Skeletal muscle satellite cell (primary cell): ENCODE data around the gene DLK1.

Experiments
- H3K27me3 ChIP-seq: 2 replicates; pipeline ENCODE4 v1.7.0; 2013; ENCODE audit warnings: low read length; ENCODE audit not compliant: control insufficient read depth, insufficient read depth
- H3K36me3 ChIP-seq: 2 replicates; pipeline ENCODE4 v1.7.0; 2013; ENCODE audit warnings: mild to moderate bottlenecking, control low read depth, low read length; ENCODE audit not compliant: insufficient read depth
- H3K4me1 ChIP-seq: 2 replicates; pipeline ENCODE4 v1.7.0; 2013; ENCODE audit warnings: low read length; ENCODE audit not compliant: control insufficient read depth, insufficient read depth
- H3K4me2 ChIP-seq: 2 replicates; pipeline ENCODE4 v1.7.0; 2013; ENCODE audit warnings: mild to moderate bottlenecking, low read length
- H3K4me3 ChIP-seq: 2 replicates; pipeline ENCODE4 v1.7.0; 2013; ENCODE audit warnings: low read length
- H3K9ac ChIP-seq: 2 replicates; pipeline ENCODE4 v1.7.0; 2013; ENCODE audit warnings: mild to moderate bottlenecking, low read depth, low read length, moderate library complexity
- H3K9me3 ChIP-seq: replicated peaks from 2 replicates; pipeline ENCODE4 v1.7.0; 2013; ENCODE audit warnings: mild to moderate bottlenecking, control low read depth, low read length

DLK1 gene

DNA sequence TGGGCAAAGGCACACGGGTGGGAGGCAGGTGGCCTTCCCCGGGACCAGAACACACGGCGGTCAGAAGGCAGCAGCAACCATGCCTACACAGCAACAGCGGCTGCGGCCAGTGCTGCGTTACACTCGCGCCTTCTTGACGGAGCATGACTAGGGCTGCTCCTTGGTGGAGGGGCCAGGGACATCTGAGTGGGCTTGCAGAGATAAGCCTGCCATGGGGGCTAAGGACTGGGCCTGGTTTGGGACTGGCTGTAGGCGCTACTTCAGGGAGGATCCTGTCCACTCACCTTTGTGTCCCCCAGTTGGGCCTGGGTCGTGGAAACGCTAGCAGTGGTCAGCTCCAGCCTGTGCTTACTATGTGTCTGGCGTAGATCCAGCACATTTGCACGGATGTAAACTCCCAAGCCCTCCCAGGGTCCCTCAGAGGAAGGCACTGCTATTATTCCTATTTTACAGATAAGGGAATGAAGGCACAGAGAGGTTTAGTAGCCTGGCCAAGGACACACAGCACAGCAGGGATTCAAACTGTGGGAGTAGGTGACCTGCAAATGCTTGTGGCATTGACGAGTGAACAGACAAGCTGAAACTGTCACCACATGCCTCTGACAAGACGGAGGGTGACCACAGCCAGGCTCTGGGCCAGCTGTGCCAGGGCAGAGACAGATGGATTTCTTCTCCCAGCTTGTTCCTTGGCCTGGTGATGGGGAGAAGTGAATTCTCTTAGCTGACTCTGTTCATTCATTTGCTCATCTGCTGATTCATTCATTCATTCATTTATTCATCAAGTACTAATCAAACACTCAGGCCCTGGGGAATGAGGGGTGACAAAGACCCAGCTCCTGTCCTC is 31.9 kb upstream of the DLK1 start:
- Histone ChIP-seq H3K4me2 (no peak overlapping the region), H3K4me3 (no peak overlapping the region), H3K36me3 (no peaks in the 10 kb centered on the region), H3K9ac (no peak overlapping the region), H3K4me1 (peaks cover 37% of the 10 kb centered on the region), H3K27me3 (no peaks in the 10 kb centered on the region), H3K9me3 (no peaks in the 10 kb centered on the region)

DNA sequence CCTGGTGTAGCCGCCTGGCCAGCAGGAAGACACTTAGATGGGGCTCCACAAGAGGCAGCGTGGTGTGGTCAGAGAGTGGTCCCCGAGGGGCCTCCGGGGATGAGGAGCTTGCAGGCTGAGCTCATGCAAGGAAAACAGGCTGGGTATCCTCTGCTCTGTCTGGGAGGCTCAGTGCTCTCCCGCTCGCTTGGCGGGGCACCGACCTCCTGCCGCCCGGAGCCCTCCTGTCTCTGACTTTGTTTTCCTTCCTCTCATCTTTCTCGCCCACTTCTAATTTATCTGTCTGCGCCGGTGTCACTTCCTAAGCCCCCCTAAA is 31.3 kb upstream of the DLK1 start:
- no peak overlapping the region for H3K4me2 ChIP-seq
- H3K4me3 ChIP-seq: no peak overlapping the region
- H3K27me3 ChIP-seq: no peaks in the 10 kb centered on the region
- peaks cover 37% of the 10 kb centered on the region for H3K4me1 ChIP-seq
- H3K9me3 ChIP-seq: no peaks in the 10 kb centered on the region
- H3K36me3 ChIP-seq: no peaks in the 10 kb centered on the region
- H3K9ac ChIP-seq: no peak overlapping the region

DNA sequence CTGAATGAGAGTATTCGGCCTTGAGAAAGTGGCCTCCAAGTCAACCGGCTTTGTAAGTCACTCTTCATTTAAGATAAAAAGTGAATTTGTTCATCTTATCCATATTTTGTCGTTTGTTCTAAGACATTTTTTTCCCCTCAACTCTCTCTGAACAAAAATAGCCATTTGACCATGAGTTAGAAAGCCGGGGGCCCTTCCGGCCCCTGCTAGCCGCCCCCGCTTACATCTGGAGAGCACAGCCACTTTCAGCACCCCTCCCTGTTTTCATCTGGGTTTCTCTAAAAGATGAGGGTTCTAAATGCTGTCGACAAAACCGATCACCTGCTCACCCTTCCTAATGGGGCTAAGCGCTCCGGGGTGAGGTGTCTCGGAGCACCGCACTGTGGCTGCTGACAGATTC is 30.7 kb upstream of the DLK1 start:
- Histone ChIP-seq H3K4me2 (no peak overlapping the region), H3K27me3 (no peaks in the 10 kb centered on the region), H3K4me3 (no peak overlapping the region), H3K9ac (no peak overlapping the region), H3K36me3 (no peaks in the 10 kb centered on the region), H3K4me1 (peaks cover 35% of the 10 kb centered on the region), H3K9me3 (no peaks in the 10 kb centered on the region)

DNA sequence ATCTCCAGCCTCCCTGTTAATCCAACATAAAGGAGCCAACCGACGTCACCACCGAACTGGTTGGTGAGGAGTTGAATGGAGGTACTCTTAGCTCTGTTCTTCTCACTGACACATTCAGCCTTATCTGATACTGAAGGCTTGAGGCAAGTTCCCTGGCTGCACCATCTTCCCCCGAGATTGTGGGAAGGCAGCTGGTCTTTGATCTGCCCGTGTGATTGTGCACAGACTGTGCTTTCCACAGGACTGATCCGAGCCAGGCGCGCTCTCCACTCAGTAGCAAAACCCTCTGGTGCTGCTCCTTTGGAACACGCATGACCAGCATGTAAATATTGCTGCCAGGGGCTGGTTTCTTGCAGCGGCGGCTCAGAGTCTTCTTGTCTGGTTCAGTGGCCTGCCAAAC is 30.1 kb upstream of the DLK1 start:
- Histone ChIP-seq H3K9ac (no peak overlapping the region), H3K27me3 (peaks cover 1% of the 10 kb centered on the region), H3K4me3 (no peak overlapping the region), H3K9me3 (no peaks in the 10 kb centered on the region), H3K36me3 (no peaks in the 10 kb centered on the region), H3K4me1 (peaks cover 30% of the 10 kb centered on the region), H3K4me2 (no peak overlapping the region)

DNA sequence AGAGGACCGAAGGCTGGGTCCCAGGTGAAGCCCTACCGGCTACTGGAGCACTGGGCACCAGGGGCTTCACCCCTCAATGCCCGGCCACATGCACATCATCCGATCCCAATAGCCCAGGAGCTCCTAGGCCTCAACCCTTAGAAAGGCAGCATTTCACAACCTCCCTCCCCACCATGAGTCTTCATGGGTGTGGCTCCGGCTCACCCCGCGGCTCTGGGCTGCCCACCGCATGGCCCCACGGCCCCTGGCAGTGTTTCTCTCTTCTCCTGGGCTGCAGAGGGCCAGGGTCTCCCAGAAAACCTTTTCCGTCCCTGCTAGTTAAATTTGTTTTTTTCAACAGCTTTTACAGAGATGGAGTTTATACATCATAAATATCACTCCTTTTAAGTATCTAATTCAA is 28.6 kb upstream of the DLK1 start:
- H3K9ac ChIP-seq: no peak overlapping the region
- H3K4me1 ChIP-seq: peaks cover 15% of the 10 kb centered on the region
- no peak overlapping the region for H3K4me3 ChIP-seq
- H3K9me3 ChIP-seq: no peaks in the 10 kb centered on the region
- H3K36me3 ChIP-seq: no peaks in the 10 kb centered on the region
- no peak overlapping the region for H3K4me2 ChIP-seq
- H3K27me3 ChIP-seq: peaks cover 10% of the 10 kb centered on the region

DNA sequence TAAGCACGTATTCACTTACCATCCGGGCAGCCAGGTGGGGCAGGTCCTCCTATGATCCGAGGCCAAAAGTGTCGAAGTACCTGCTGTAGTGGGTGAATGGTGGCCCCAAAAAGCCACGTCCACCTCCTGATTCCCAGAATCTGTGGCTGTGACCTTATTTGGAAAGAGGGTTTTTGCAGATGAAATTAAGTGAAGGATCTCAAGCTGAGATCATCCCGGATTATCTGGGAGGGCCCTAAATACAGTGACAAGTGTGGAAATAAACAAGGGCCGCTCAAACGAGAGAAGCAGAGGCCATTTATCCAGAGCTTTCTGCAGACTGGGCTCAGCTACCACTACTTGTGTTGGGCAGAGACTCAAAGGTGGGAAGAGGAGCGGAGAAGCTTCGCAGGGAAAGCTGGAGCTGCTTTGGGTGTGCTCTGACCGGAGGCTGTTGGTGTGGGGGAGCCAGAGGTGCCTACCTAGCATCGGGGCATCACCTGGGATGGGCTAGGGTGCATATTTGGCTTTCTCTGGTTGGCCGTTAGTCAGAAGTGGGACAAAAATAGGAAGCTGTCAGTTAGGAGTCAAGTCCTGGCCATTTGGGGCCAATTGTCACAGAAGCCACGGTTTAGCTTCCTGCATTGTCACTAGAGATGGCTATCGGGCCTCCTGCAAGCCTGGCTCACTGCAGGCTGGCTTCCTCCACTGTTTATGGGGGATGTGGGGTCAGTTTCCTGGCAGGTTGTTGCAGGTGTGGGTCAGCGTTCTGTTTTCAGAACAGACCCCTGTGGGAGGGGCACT is 27.8 kb upstream of the DLK1 start:
- H3K36me3 ChIP-seq: no peaks in the 10 kb centered on the region
- H3K9me3 ChIP-seq: no peaks in the 10 kb centered on the region
- no peak overlapping the region for H3K4me2 ChIP-seq
- H3K27me3 ChIP-seq: peaks cover 15% of the 10 kb centered on the region
- no peak overlapping the region for H3K9ac ChIP-seq
- no peak overlapping the region for H3K4me3 ChIP-seq
- peaks cover 10% of the 10 kb centered on the region for H3K4me1 ChIP-seq

DNA sequence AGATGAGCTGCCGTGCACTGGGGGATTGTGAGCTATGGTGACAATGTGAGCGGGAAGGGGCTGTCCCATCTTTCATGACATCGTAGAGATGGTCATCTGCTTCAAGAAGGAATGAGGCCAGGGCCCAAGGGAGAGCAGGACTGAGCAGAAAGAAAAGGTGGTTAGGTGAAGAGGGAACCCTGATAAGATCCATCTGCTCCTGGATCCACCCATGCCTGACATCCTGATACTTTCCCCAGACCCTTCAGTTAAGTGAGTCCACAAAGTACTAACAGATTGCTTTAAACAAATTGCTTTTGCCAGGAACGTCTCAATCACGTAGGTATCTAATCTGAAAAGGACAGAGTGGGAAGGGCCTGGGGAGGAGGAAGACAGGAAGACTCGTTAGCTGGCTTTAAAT is 25.4 kb upstream of the DLK1 start:
- no peak overlapping the region for H3K9ac ChIP-seq
- no peaks in the 10 kb centered on the region for H3K36me3 ChIP-seq
- H3K4me1 ChIP-seq: no peaks in the 10 kb centered on the region
- H3K4me3 ChIP-seq: no peak overlapping the region
- peaks cover 30% of the 10 kb centered on the region for H3K27me3 ChIP-seq
- H3K4me2 ChIP-seq: no peak overlapping the region
- no peaks in the 10 kb centered on the region for H3K9me3 ChIP-seq

DNA sequence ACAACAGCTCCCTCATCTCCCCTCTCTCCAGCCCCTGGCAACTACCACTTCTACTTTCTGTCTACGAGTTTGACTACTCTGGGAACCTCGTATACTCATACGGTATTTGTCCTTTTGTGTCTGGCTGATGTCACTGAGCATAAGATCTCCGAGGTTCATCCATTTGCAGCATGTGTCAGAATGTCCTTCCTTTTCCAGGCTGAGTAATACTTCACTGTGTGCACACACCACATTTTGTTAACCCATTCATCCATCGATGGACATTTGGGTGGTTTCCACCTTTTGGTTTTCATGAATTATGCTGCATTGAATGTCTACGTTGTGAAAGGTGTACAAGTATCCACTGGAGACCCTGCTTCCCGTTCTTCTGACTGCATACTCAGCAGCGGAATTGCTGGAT is 24.1 kb upstream of the DLK1 start:
- no peaks in the 10 kb centered on the region for H3K9me3 ChIP-seq
- H3K36me3 ChIP-seq: no peaks in the 10 kb centered on the region
- no peak overlapping the region for H3K9ac ChIP-seq
- no peaks in the 10 kb centered on the region for H3K4me1 ChIP-seq
- H3K27me3 ChIP-seq: peaks cover 35% of the 10 kb centered on the region
- H3K4me3 ChIP-seq: no peak overlapping the region
- no peak overlapping the region for H3K4me2 ChIP-seq

DNA sequence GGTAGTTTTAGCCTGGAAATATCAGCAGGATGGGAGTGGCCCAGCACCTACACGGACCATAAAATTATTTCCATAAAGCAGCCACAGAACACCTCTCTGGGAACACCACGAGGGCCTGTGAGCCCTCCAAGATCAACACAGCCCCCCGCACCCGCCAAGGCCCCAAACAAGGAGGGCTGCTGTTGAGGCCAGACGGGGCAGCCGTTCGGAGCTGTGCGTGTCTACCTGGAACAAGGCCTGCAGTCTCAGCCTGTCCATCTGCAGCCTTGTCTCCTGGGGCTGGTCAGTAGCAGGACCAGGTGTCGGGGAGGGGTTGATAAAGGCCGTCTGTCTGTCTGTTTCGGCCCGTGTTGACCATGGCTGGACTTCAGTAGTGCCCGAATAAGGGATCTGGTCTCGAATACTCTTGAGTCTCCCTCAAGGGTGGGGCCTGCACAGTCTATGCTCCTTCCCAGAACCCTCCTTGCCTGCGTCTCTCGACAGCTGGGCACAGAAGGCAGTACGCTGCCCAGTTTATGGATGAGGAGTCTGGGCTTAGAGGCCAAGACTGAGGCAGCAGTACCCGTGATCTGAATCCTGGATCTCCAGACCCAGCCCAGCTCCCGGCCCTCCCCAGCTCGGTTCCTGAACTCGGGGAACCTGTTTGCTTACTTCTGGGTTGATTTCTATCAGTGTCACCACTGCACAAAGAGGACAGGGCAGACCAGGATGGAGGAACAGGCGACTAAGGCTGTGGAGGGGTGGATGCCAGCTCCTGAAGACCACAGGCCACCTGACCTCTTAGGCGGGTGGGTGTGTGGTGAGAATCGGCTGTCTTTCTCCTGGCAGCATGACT is 23.1 kb upstream of the DLK1 start:
- no peaks in the 10 kb centered on the region for H3K36me3 ChIP-seq
- H3K9ac ChIP-seq: no peak overlapping the region
- H3K4me1 ChIP-seq: no peaks in the 10 kb centered on the region
- H3K4me2 ChIP-seq: no peak overlapping the region
- H3K4me3 ChIP-seq: no peak overlapping the region
- no peaks in the 10 kb centered on the region for H3K9me3 ChIP-seq
- H3K27me3 ChIP-seq: peaks cover 40% of the 10 kb centered on the region

DNA sequence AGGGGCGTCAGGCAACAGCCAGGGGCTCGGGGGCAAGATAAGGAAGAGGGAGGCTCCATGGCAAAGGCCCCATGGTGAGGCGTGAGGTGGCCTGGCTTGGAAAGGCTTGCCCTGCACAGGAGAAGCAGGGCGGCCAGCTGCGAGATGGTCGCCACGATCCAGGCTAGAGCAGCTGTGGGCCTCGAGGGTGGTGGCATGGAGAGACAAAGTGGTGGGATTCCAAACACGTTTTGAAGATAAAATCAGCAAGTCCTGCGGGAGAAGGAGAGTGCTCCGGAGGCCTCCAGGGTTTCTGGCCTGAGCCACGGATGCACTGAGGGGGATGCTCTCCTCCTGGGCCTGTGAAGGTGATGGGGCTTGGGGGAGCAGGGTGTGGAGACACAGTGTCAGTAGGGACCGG is 20.5 kb upstream of the DLK1 start:
- Histone ChIP-seq H3K4me2 (no peak overlapping the region), H3K9me3 (no peaks in the 10 kb centered on the region), H3K4me3 (no peak overlapping the region), H3K4me1 (no peaks in the 10 kb centered on the region), H3K27me3 (peaks cover 47% of the 10 kb centered on the region), H3K9ac (no peak overlapping the region), H3K36me3 (no peaks in the 10 kb centered on the region)

DNA sequence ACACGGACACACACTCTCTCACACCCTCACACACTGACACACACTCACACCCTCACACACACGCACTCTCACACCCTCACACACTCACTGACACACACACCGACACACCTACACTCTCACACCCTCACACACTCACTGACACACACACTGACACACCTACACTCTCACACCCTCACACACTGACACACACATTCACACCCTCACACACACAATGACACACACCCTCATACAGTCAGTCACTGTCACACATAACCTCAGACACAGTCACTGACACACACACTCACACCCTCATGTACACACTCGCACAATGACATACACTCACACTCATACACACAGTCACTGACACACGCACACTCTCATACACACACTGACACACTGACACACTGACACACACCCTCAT is 19.8 kb upstream of the DLK1 start:
- H3K36me3 ChIP-seq: no peaks in the 10 kb centered on the region
- H3K4me1 ChIP-seq: no peaks in the 10 kb centered on the region
- H3K9me3 ChIP-seq: no peaks in the 10 kb centered on the region
- no peak overlapping the region for H3K4me3 ChIP-seq
- H3K27me3 ChIP-seq: peaks cover 50% of the 10 kb centered on the region
- no peak overlapping the region for H3K9ac ChIP-seq
- H3K4me2 ChIP-seq: no peak overlapping the region
